PC-9 (cell line): ENCODE measurements around the gene PIAS1. TPM values are rescaled to one million over a fixed set of nuclear protein-coding genes. Genes with fewer than 3 reads are reported as not detected.

Experiments used
- BruUV-seq: library from RNA; stranded (reverse); fragments of 400-500 nt; replicated peaks from 2 replicates; lab custom pipeline; 2021; lab: Mats Ljungman, UMichigan
- CTCF ChIA-PET: fragments of 300-600 bp; sonication (Branson Sonifier 250); formaldehyde crosslinking; loops from one replicate; lab custom pipeline; 2022; ENCODE audit warnings: antibody characterized with exemption; lab: Charles Lee
- POLR2A ChIA-PET: fragments of 300-600 bp; sonication (Branson Sonifier 250); formaldehyde crosslinking; loops from one replicate; lab custom pipeline; 2022; ENCODE audit warnings: antibody characterized with exemption; ENCODE audit not compliant: unreplicated experiment; lab: Charles Lee
- DNase-seq, 2 experiments: peaks; one replicate each; pipeline versions ENCODE4 v3.0.0 to v3.0.0-alpha.2; 2015 to 2022; ENCODE audit warnings: mixed read lengths in 1 of 2
- H2AFZ ChIP-seq: fragments of 200-600 bp; sonication (generic); 2 replicates; pipeline ENCODE4 v1.8.1; 2017; ENCODE audit warnings: antibody characterized with exemption
- H3F3A ChIP-seq: fragments of 200-600 bp; sonication (generic); 2 replicates; pipeline ENCODE4 v1.8.1; 2017; ENCODE audit warnings: antibody characterized with exemption, mild to moderate bottlenecking, low read depth; ENCODE audit not compliant: insufficient read depth
- H3K27ac ChIP-seq: fragments of 200-600 bp; sonication (generic); 2 replicates; pipeline ENCODE4 v1.6.1; 2016; ENCODE audit warnings: mixed run types
- H3K27me3 ChIP-seq: fragments of 200-600 bp; sonication (generic); 2 replicates; pipeline ENCODE4 v1.6.1; 2016; ENCODE audit warnings: low read depth, mixed run types; ENCODE audit not compliant: insufficient read depth
- H3K36me3 ChIP-seq: fragments of 200-600 bp; sonication (generic); 2 replicates; pipeline ENCODE4 v1.6.1; 2016; ENCODE audit warnings: low read depth, mixed run types
- H3K4me1 ChIP-seq: fragments of 200-600 bp; sonication (generic); replicated peaks from 2 replicates; pipeline ENCODE4 v1.6.1; 2016; ENCODE audit warnings: mixed run types; ENCODE audit not compliant: insufficient read depth
- H3K4me2 ChIP-seq: fragments of 200-600 bp; sonication (generic); 2 replicates; pipeline ENCODE4 v1.6.1; 2017; ENCODE audit warnings: mixed run types
- H3K4me3 ChIP-seq: fragments of 200-600 bp; sonication (generic); 2 replicates; pipeline ENCODE4 v1.6.1; 2016; ENCODE audit warnings: mixed run types
- H3K79me2 ChIP-seq: fragments of 200-600 bp; sonication (generic); 2 replicates; pipeline ENCODE4 v1.6.1; 2017; ENCODE audit warnings: low read depth, mixed run types
- H3K9me2 ChIP-seq: fragments of 200-600 bp; sonication (generic); 2 replicates; pipeline ENCODE4 v1.8.1; 2017; ENCODE audit warnings: mild to moderate bottlenecking; ENCODE audit not compliant: insufficient read depth
- H3K9me3 ChIP-seq: fragments of 200-600 bp; sonication (generic); 2 replicates; pipeline ENCODE4 v1.8.1; 2016; ENCODE audit warnings: low read depth; ENCODE audit not compliant: insufficient read depth
- H4K20me1 ChIP-seq: fragments of 200-600 bp; sonication (generic); 2 replicates; pipeline ENCODE4 v1.8.1; 2017; ENCODE audit not compliant: insufficient read depth
- CTCF ChIP-seq: fragments of 200-600 bp; sonication (generic); conservative IDR thresholded peaks from 2 replicates; pipeline ENCODE4 v1.6.1; 2017; ENCODE audit warnings: mixed run types, antibody characterized with exemption, mild to moderate bottlenecking, moderate library complexity
- EZH2 ChIP-seq: fragments of 200-600 bp; sonication (generic); IDR thresholded peaks from 2 replicates; pipeline ENCODE4 v1.8.0; 2017; ENCODE audit warnings: antibody characterized with exemption, low read depth
- intact Hi-C: fragments of 100-400 bp; cut with micrococcal nuclease; formaldehyde crosslinking; loops from one replicate; pipeline ENCODE4 v1.10.0; 2022; ENCODE audit not compliant: unreplicated experiment
- total RNA-seq: library from RNA; stranded (reverse); gene quantifications from 2 replicates; pipeline ENCODE4 v1.2.3, GENCODE V29; 2021

PIAS1 gene
- total RNA-seq, 1 experiment from 2014 or later: 42.5 TPM

- Histone ChIP-seq H3K79me2 (peaks cover 25% of the 10 kb centered on the region; the same call in 1 of the 2 replicates), H3K4me3 (no peak overlapping the region), H3K9me3 (0 out of 2 replicates have a peak, but pooled peaks cover 6% of the 10 kb centered on the region), H3K4me1 (no peaks in the 10 kb centered on the region), H3F3A (no peaks in the 10 kb centered on the region), H4K20me1 (no peaks in the 10 kb centered on the region), H3K27me3 (no peaks in the 10 kb centered on the region), H3K36me3 (no peaks in the 10 kb centered on the region), H3K27ac (no peak overlapping the region), H3K9me2 (no peaks in the 10 kb centered on the region), H2AFZ (no peak overlapping the region), H3K4me2 (no peak overlapping the region)
- no peak for TF ChIP-seq EZH2
- ChIA-PET CTCF (interaction anchor here (0.6 kb wide), 1 partner anchor 233 kb away, joined by 3 read pairs; no protein-coding TSS in a partner anchor), POLR2A (no interaction called here)
- BruUV-seq: no TSS peak
- intact Hi-C loops: no loop called here
- DNase-seq: no peak
Measured at GRCh38 chr15:68106656-68107055, 52.5 kb downstream of the PIAS1 start.

GRCh38 chr15:68107142-68107541, 53.0 kb downstream of the PIAS1 start:
- no peaks in the 10 kb centered on the region for H3K36me3 ChIP-seq
- H3K4me1 ChIP-seq: no peaks in the 10 kb centered on the region
- no peaks in the 10 kb centered on the region for H3K9me2 ChIP-seq
- TF ChIP-seq EZH2 (no peak), CTCF (no peak)
- no peaks in the 10 kb centered on the region for H3K27me3 ChIP-seq
- H3K9me3 ChIP-seq: 0 out of 2 replicates have a peak, but pooled peaks cover 6% of the 10 kb centered on the region
- peaks cover 22% of the 10 kb centered on the region; the same call in 1 of the 2 replicates for H3K79me2 ChIP-seq
- no peak for DNase-seq
- H3K27ac ChIP-seq: no peak overlapping the region
- H2AFZ ChIP-seq: no peak overlapping the region
- intact Hi-C loops: no loop called here
- no peak overlapping the region for H3K4me2 ChIP-seq
- no TSS peak for BruUV-seq
- no peaks in the 10 kb centered on the region for H4K20me1 ChIP-seq
- CTCF ChIA-PET: interaction anchor here (0.6 kb wide), 1 partner anchor 234 kb away, joined by 3 read pairs; no protein-coding TSS in a partner anchor
- H3F3A ChIP-seq: no peaks in the 10 kb centered on the region
- POLR2A ChIA-PET: no interaction called here
- no peak overlapping the region for H3K4me3 ChIP-seq

GRCh38 chr15:68112706-68113105, 58.6 kb downstream of the PIAS1 start:
- Histone ChIP-seq H2AFZ (no peak overlapping the region), H3K36me3 (no peaks in the 10 kb centered on the region), H3K79me2 (peaks cover 32% of the 10 kb centered on the region), H3K9me2 (no peaks in the 10 kb centered on the region), H4K20me1 (peaks cover 5% of the 10 kb centered on the region), H3K4me2 (no peak overlapping the region), H3K9me3 (no peaks in the 10 kb centered on the region), H3F3A (no peaks in the 10 kb centered on the region), H3K27me3 (no peaks in the 10 kb centered on the region), H3K4me1 (no peaks in the 10 kb centered on the region), H3K27ac (no peak overlapping the region), H3K4me3 (no peak overlapping the region)
- intact Hi-C loops: no loop called here
- TF ChIP-seq EZH2 (no peak), CTCF (no peak)
- ChIA-PET POLR2A (no interaction called here), CTCF (no interaction called here)
- no peak for DNase-seq
- BruUV-seq: no TSS peak

GRCh38 chr15:68113273-68113672, 59.2 kb downstream of the PIAS1 start:
- H3K4me1 ChIP-seq: no peaks in the 10 kb centered on the region
- H3K27me3 ChIP-seq: no peaks in the 10 kb centered on the region
- CTCF ChIA-PET: interaction anchor here (0.6 kb wide), 2 partner anchors 236 to 310 kb away, joined by 3 to 8 read pairs; no protein-coding TSS in a partner anchor
- peaks cover 32% of the 10 kb centered on the region for H3K79me2 ChIP-seq
- H3K4me3 ChIP-seq: no peak overlapping the region
- BruUV-seq: no TSS peak
- no peak overlapping the region for H3K27ac ChIP-seq
- H4K20me1 ChIP-seq: peaks cover 5% of the 10 kb centered on the region
- DNase-seq: no peak
- H3K9me3 ChIP-seq: no peaks in the 10 kb centered on the region
- H3F3A ChIP-seq: no peaks in the 10 kb centered on the region
- no peaks in the 10 kb centered on the region for H3K9me2 ChIP-seq
- POLR2A ChIA-PET: interaction anchor here (0.7 kb wide), 1 partner anchor 192 kb away, joined by 3 read pairs; no protein-coding TSS in a partner anchor
- H3K4me2 ChIP-seq: no peak overlapping the region
- TF ChIP-seq CTCF (no peak), EZH2 (no peak)
- intact Hi-C loops: no loop called here
- no peaks in the 10 kb centered on the region for H3K36me3 ChIP-seq
- no peak overlapping the region for H2AFZ ChIP-seq
